Right ventricle myocardium inferior (tissue), 1 donor: ENCODE results near the gene DNAL1. TPM values are rescaled to one million over a fixed set of nuclear protein-coding genes. Genes with fewer than 3 reads are reported as not detected.

Source experiments
- ATAC-seq: fragments of 200-7000 bp; cut with Tn5 transposase; one replicate; pipeline ENCODE4 v1.9.1; 2020; ENCODE audit warnings: mild to moderate bottlenecking, moderate library complexity
- DNase-seq: peaks from one replicate; pipeline ENCODE4 v3.0.0; 2021; ENCODE audit errors: missing footprints
- intact Hi-C: fragments of 100-400 bp; cut with DNase I; formaldehyde crosslinking; loops from one replicate; pipeline ENCODE4 v1.11.0; 2022
- total RNA-seq: library from RNA; stranded (reverse); fragmentation: NEBNext Ultra II Directional; extraction: Animal tissue kit (Norgen Biotek cat#: 25700); gene quantifications from one replicate; pipeline ENCODE4 v1.2.1, GENCODE V29; 2021
- donor health status: DM: no; HTN: yes; CAD: no; lungs with severe emphysema.

The DNAL1 gene
- total RNA-seq, 1 donor from 2014 or later = 16.4 TPM

GRCh38 chr14:73718418-73719251, 73.8 kb downstream of the DNAL1 start:
- intact Hi-C loops = no loop called here
- DNase-seq (no peak), ATAC-seq (no peak)

DNA sequence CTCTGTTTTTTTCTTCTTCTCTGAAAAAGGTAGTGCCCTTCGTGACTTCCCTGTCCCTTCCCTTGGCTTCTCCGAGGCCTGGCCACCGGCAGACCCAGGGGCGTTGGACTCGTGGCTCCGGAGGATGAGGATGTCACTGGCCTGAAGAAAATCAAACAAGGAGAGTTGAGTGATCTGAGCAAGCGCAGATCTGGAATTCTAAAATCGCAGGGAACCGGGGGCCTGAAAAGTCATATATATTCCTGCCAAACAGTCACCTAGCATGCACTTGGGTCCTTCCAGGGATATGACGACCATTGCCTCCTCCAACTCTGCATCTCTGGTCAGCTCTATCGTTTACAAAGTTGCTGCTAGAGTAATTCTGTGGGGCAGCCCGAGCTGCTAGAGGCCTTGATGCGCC, 74.6 kb downstream of the DNAL1 start:
- DNase-seq (no peak), ATAC-seq (no peak)
- intact Hi-C loops = no loop called here

GRCh38 chr14:73719791-73720190, 75.0 kb downstream of the DNAL1 start:
- intact Hi-C loops = no loop called here
- ATAC-seq (no peak), DNase-seq (no peak)

DNA sequence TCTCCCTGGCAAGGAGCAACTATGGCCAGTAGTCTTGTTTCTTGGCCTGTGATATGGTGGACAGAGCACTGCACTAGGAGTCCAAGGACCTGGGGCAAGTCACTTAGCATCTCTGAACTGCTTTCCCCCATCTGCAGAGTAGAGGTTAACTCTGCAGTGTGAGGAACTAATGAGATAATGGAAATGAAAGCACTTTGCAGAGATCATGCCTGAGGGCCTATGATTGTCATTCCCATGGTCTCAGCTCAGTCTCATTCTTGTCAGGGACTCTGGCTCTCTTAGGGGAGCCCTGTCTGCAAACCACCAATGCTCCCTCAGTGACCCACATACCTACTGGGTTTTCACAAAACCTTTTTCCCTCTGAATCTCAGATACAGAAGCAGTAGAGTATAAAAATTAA, 75.8 kb downstream of the DNAL1 start:
- DNase-seq = no peak
- no peak for ATAC-seq
- intact Hi-C loops = no loop called here

GRCh38 chr14:73721101-73721821, 76.5 kb downstream of the DNAL1 start:
- ATAC-seq (no peak), DNase-seq (no peak)
- intact Hi-C loops = no loop called here

DNA sequence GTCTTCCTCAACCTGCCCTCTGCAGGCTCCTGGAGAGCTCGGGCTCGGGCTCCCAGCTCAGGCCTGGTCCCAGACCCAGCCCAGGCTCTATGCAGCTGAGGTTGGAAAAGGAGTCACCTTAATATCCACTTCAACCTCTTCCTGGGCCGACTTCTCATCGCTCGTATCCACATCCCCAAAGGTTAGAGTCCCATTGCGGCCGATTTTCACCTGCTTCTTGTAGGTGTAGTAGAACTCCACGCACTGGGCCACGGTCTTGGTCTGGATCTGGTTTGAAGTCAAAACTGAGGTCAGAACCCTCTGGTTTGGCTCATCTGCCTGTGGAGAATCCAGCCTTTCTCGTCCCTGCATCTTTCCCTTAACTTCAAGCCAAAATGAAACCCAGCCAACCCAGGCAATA, 77.8 kb downstream of the DNAL1 start:
- no peak for ATAC-seq
- intact Hi-C loops = no loop called here
- no peak for DNase-seq

DNA sequence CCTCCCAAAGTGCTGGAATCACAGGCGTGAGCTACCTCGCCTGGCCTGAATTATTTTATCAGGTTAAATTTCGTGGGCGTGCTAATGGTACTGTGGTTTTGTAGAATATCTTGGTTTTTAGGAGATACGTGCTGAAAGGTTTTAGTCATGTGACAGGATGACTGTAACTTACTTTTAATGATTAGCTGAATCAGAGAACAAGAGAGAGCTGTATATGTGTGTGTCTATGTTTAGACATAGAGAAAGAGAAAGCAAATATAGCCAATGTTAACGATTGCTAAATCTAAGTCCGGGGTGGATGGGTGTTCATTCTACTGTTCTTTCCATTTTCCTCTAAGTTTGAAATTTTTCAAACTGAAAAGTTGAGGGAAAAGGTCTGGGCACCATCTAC, 78.6 kb downstream of the DNAL1 start:
- intact Hi-C loops = no loop called here
- no peak for DNase-seq
- ATAC-seq = no peak

DNA sequence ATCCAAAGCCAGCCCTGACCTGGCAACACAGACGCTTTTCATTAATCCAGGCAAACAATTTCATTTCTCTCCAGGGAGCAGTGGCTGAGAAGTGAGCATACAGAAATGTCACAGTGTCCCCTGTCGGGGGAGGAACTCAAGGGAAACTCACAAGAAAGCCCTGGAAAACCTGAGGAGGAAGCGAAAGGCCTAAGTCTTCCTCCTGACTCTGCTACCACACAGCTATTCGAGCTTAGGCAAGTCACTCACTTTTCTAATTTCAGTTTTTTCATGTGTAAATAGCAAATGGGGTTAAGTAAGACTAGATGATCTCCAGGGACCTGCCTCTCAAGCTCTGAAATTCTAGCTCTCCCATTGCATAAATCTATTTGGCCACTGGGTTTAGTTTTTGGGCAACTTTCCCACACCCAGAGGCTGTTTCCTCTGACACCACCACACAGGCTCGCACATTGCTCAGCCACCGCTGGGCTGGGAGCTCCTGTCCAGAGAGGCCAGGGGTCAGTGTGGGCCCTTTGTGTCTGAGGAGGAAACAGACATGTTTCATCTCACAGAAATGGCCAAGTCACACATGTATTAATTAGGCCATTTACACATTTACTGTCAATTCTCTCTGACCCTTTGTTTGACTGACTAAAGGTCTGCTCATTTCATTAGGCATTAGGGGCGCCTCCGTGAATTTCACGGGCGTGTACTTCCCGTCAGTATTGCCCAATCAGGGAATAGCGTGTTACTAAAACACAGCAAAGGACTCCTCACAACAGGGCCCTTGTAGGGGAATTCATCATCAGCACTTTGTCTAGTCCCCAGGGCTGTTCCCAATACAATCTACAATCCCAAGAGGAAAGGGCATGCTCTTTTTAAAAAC, 79.2 kb downstream of the DNAL1 start:
- DNase-seq (peak; percentile 86), ATAC-seq (peak; percentile 85)
- intact Hi-C loops = no loop called here

- no peak for ATAC-seq
- no peak for DNase-seq
- intact Hi-C loops = loop anchor here (5.0 kb wide), 1 partner anchor 163 kb away; the partner anchor contains the start of gene ZNF410
Measured at GRCh38 chr14:73724696-73725095, 79.9 kb downstream of the DNAL1 start.

- ATAC-seq (no peak), DNase-seq (no peak)
- intact Hi-C loops = loop anchor here (5.0 kb wide), 1 partner anchor 162 kb away; the partner anchor contains the start of gene ZNF410
Measured at GRCh38 chr14:73725116-73726024, 80.6 kb downstream of the DNAL1 start.

DNA sequence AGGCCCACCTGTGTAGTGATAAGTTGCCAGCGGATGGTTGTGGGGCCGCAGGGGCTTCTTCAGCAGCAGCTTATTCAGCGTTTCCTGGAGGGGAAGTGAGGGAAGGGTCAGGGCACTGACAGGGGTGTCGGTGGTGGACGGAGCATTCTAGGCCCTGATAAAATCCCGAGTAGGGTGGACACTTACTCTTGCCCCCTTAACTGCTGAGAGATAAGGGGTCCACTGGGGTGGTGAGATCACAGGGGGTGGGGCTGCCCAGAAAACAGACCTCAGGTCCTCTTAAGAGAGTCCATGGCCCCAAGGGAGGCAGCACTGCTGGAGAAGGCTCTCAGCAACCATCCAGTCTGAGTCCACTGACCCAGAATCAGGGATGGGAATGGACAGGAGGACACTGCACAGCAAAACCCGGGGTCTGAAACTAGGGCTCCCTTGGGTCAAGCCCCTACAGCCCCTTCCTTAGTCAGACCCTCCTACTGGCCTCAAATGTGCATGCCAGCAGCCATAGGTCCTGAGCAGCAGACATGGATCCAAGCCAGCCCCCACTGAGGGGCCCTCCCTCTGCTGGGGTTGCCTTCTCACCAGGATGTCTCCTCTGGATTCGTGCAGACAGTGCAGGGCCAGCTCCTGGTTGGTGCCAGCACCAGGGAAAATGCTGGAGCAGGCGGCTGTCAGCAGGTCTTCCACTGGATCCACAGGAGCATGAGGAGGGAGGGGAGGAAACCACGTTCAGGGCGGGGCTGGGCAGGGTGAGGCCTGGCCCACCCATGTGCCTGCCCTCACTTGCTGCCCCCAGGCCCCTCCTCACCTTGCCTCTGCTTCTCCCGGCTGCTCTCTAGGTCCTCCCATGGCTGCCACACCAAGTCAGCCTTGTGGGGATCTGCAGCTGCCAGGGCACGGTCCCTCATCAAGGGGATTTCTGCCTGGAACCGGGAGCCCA, 81.5 kb downstream of the DNAL1 start:
- intact Hi-C loops = loop anchor here (5.0 kb wide), 1 partner anchor 161 kb away; the partner anchor contains the start of gene ZNF410
- no peak for ATAC-seq
- DNase-seq = no peak

DNA sequence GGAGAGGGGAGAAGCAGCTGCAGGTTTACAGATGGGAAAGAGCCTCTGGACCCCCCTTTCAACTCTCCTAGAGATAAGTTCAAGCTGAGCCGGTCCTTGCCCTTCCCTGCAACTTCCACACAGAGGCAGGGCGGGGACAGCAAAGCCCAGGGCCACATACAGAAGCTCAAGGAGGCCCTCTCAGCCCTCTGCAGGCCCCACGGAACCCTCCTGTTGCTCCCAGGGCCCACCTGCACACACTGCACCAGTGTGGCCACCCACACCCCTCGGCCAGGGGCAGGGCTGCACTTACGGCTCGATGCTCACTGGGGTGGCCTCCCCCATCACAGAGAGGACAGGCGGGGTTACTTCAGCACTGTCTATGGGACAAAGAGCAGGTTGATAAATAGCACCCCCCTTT, 82.4 kb downstream of the DNAL1 start:
- ATAC-seq = no peak
- no peak for DNase-seq
- intact Hi-C loops = loop anchor here (5.0 kb wide), 1 partner anchor 160 kb away; the partner anchor contains the start of gene ZNF410

GRCh38 chr14:73728717-73729330, 84.0 kb downstream of the DNAL1 start:
- DNase-seq (peak; percentile 88), ATAC-seq (peak; percentile 73)
- intact Hi-C loops = loop anchor here (1.0 to 5.0 kb wide), 4 partner anchors 26 to 158 kb away; partner anchors contain the start of gene ZNF410

- intact Hi-C loops = loop anchor here (2.0 to 5.0 kb wide), 3 partner anchors 25 to 158 kb away; partner anchors contain the start of gene ZNF410
- ATAC-seq (no peak), DNase-seq (no peak)
Measured at GRCh38 chr14:73729556-73730265, 84.9 kb downstream of the DNAL1 start.

DNA sequence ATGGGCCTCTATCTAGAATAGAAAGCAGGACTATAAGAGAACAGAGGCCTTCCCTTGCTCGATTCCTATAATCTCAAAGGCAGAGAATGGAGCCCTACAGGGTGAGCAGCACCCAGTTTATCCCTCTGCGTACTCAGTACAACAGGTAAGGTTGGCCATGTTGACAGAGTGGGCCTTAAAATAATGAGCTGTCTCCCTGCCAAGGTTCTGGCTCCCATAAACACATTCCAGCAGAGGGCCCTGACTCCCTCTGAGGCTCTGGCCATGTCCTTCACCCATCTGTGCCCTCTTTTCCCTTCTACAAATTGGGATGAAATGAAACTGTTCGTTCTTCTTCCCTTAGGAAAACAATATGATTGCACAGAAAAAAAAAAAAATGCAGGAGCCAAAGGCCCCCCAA, 86.3 kb downstream of the DNAL1 start:
- ATAC-seq (peak; percentile 57), DNase-seq (no peak)
- intact Hi-C loops = no loop called here

- DNase-seq (no peak), ATAC-seq (no peak)
- intact Hi-C loops = no loop called here
Measured at GRCh38 chr14:73732006-73732405, 87.2 kb downstream of the DNAL1 start.
